Panc1 (cell line): ENCODE measurements around the gene CTNND2. TPM values are rescaled to one million over a fixed set of nuclear protein-coding genes. Genes with fewer than 3 reads are reported as not detected.

Experiments used
- ATAC-seq: fragments of 200-7000 bp; cut with Tn5 transposase; 2 replicates; pipeline ENCODE4 v1.9.1; 2020; ENCODE audit warnings: mild to moderate bottlenecking, moderate library complexity
- BruUV-seq: library from RNA; stranded (reverse); fragments of 400-500 nt; replicated peaks from 2 replicates; lab custom pipeline; 2021; lab: Mats Ljungman, UMichigan
- CTCF ChIA-PET: fragments of 300-600 bp; sonication (Branson Sonifier 250); formaldehyde crosslinking; loops from one replicate; lab custom pipeline; 2022; ENCODE audit warnings: antibody characterized with exemption; lab: Charles Lee
- POLR2A ChIA-PET: fragments of 300-600 bp; sonication (Branson Sonifier 250); formaldehyde crosslinking; loops from one replicate; lab custom pipeline; 2022; ENCODE audit warnings: antibody characterized with exemption; lab: Charles Lee
- DNase-seq: peaks from one replicate; pipeline ENCODE4 v3.0.0-alpha.2; 2010; ENCODE audit warnings: low read depth, low spot score
- H3K27ac ChIP-seq: 2 replicates; pipeline ENCODE4 v1.5.1; 2011; ENCODE audit warnings: mild to moderate bottlenecking, low read length, inconsistent platforms
- H3K27me3 ChIP-seq: fragments of 200-500 bp; sonication (Bioruptor generic); 2 replicates; pipeline ENCODE4 v1.6.0; 2014; ENCODE audit warnings: low read length, inconsistent platforms; ENCODE audit not compliant: control insufficient read depth, insufficient read depth
- H3K36me3 ChIP-seq: fragments of 200-500 bp; sonication (Bioruptor generic); 2 replicates; pipeline ENCODE4 v1.5.1; 2014; ENCODE audit warnings: inconsistent platforms, mild to moderate bottlenecking, low read length, moderate library complexity; ENCODE audit not compliant: control insufficient read depth, insufficient read depth
- H3K4me1 ChIP-seq: 2 replicates; pipeline ENCODE4 v1.5.1; 2011; ENCODE audit warnings: inconsistent platforms, mild to moderate bottlenecking, low read length, moderate library complexity; ENCODE audit not compliant: control insufficient read depth, insufficient read depth
- H3K4me3 ChIP-seq, 2 experiments: 2 replicates each; pipeline ENCODE4 v1.5.1; 2011 to 2012; ENCODE audit warnings: low read depth in 2 of 2, low read length in 2 of 2, mild to moderate bottlenecking in 2 of 2, inconsistent platforms in 1 of 2, moderate library complexity in 1 of 2
- H3K9me3 ChIP-seq: fragments of 200-500 bp; sonication (Bioruptor generic); 2 replicates; pipeline ENCODE4 v1.5.1; 2014; ENCODE audit warnings: low read depth, mild to moderate bottlenecking, inconsistent platforms, low read length, moderate library complexity; ENCODE audit not compliant: control insufficient read depth, insufficient read depth
- POLR2AphosphoS5 ChIP-seq: IDR thresholded peaks from 2 replicates; pipeline ENCODE4 v1.6.1; 2012; ENCODE audit warnings: mild to moderate bottlenecking, low read depth, low read length, moderate library complexity
- SIN3A ChIP-seq: IDR thresholded peaks from 2 replicates; pipeline ENCODE4 v1.6.1; 2012; ENCODE audit warnings: low read depth, mild to moderate bottlenecking, low read length, moderate library complexity, borderline replicate concordance; ENCODE audit not compliant: insufficient read depth
- TCF7L2 ChIP-seq: IDR thresholded peaks from 2 replicates; pipeline ENCODE4 v1.6.1; 2011; ENCODE audit warnings: mild to moderate bottlenecking, low read depth, low read length, inconsistent platforms
- in situ Hi-C: cut with HindIII; loops from 2 replicates; pipeline ENCODE4 v1.10.0; 2016; ENCODE audit warnings: low sequenced_read_pairs, low pct_unique_long_range_greater_than_20kb
- intact Hi-C: fragments of 100-400 bp; cut with micrococcal nuclease; formaldehyde crosslinking; loops from one replicate; pipeline ENCODE4 v1.10.0; 2022; ENCODE audit not compliant: unreplicated experiment
- total RNA-seq: library from RNA; stranded (reverse); gene quantifications from one replicate; pipeline ENCODE4 v1.2.1, GENCODE V29; 2021; ENCODE audit not compliant: unreplicated experiment
- TF ChIP-seq, protein P1 (sequence below), 2 experiments: IDR thresholded peaks; 2 replicates each; pipeline ENCODE4 v1.6.1; 2011 to 2012; ENCODE audit warnings: low read depth in 2 of 2, control low read depth in 1 of 2, low read length in 1 of 2, mild to moderate bottlenecking in 1 of 2, moderate library complexity in 1 of 2; ENCODE audit not compliant: insufficient read depth in 1 of 2
- TF ChIP-seq, protein P2 (sequence below): fragments of 450-650 bp; IDR thresholded peaks from 2 replicates; pipeline ENCODE4 v1.5.1; 2017; ENCODE audit warnings: mild to moderate bottlenecking

The CTNND2 gene
- total RNA-seq, 1 experiment from 2014 or later, result 1.0 TPM

DNA sequence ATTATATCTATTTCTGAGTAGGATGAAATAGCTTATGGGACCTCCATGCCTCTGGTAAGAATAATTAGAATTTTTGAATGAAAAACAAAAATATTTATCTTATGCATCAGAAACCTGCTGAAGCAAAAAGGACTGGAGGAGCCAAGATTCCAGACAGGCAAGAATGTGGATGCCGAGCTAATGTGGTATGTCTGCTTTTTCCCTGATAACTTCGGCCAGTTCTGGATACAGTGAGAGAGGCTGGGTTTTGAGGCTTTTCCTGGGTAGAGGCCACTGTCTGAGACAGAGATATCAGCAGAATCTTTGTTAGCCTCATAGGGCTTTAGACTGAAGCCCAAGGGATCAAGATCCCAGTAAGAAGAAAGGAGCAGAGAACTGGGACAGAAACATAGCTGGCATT is 5.2 kb upstream of the CTNND2 start:
- Histone ChIP-seq H3K27ac (no peak overlapping the region), H3K27me3 (no peaks in the 10 kb centered on the region; the same call in none of the 2 replicates), H3K36me3 (no peaks in the 10 kb centered on the region), H3K4me3 (no peak overlapping the region), H3K4me1 (no peaks in the 10 kb centered on the region), H3K9me3 (no peaks in the 10 kb centered on the region)
- POLR2A ChIA-PET, result no interaction called here
- DNase-seq (no peak), ATAC-seq (no peak)
- TF ChIP-seq POLR2AphosphoS5, result no peak
- no peak for TF ChIP-seq SIN3A
- TF ChIP-seq, protein P1, sequence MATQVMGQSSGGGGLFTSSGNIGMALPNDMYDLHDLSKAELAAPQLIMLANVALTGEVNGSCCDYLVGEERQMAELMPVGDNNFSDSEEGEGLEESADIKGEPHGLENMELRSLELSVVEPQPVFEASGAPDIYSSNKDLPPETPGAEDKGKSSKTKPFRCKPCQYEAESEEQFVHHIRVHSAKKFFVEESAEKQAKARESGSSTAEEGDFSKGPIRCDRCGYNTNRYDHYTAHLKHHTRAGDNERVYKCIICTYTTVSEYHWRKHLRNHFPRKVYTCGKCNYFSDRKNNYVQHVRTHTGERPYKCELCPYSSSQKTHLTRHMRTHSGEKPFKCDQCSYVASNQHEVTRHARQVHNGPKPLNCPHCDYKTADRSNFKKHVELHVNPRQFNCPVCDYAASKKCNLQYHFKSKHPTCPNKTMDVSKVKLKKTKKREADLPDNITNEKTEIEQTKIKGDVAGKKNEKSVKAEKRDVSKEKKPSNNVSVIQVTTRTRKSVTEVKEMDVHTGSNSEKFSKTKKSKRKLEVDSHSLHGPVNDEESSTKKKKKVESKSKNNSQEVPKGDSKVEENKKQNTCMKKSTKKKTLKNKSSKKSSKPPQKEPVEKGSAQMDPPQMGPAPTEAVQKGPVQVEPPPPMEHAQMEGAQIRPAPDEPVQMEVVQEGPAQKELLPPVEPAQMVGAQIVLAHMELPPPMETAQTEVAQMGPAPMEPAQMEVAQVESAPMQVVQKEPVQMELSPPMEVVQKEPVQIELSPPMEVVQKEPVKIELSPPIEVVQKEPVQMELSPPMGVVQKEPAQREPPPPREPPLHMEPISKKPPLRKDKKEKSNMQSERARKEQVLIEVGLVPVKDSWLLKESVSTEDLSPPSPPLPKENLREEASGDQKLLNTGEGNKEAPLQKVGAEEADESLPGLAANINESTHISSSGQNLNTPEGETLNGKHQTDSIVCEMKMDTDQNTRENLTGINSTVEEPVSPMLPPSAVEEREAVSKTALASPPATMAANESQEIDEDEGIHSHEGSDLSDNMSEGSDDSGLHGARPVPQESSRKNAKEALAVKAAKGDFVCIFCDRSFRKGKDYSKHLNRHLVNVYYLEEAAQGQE (IDR thresholded peaks at IDR 0.05; ENCODE audit: insufficient read depth in 1 of 2, low read depth in 2 of 2, low read length in 1 of 2), result no peak
- TF ChIP-seq TCF7L2, result no peak
- TF ChIP-seq, protein P2, sequence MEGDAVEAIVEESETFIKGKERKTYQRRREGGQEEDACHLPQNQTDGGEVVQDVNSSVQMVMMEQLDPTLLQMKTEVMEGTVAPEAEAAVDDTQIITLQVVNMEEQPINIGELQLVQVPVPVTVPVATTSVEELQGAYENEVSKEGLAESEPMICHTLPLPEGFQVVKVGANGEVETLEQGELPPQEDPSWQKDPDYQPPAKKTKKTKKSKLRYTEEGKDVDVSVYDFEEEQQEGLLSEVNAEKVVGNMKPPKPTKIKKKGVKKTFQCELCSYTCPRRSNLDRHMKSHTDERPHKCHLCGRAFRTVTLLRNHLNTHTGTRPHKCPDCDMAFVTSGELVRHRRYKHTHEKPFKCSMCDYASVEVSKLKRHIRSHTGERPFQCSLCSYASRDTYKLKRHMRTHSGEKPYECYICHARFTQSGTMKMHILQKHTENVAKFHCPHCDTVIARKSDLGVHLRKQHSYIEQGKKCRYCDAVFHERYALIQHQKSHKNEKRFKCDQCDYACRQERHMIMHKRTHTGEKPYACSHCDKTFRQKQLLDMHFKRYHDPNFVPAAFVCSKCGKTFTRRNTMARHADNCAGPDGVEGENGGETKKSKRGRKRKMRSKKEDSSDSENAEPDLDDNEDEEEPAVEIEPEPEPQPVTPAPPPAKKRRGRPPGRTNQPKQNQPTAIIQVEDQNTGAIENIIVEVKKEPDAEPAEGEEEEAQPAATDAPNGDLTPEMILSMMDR, result no peak
- no TSS peak for BruUV-seq
- CTCF ChIA-PET, result no interaction called here
- intact Hi-C loops, result no loop called here
- in situ Hi-C loops, result no loop called here

DNA sequence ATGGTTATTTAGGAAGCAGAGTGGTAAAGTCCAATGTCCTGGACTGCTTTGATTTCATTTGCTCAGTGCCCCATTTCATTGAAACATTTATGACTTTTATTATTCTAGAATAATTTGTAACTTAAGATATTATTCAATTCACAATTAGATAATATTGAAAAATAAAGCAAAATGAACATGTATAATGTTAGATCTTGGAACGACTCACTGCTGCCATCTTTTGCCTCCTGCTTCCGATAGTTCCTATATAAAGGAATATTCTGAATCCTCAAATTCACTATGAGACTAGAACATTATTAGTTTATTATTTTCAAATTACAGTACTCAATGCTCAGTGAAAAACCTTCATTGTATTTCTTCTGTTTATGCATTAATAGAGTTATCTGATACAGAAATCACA is 2.3 kb upstream of the CTNND2 start:
- ATAC-seq (no peak), DNase-seq (no peak)
- POLR2A ChIA-PET, result no interaction called here
- H3K4me1 ChIP-seq, result no peaks in the 10 kb centered on the region
- H3K27ac ChIP-seq, result no peak overlapping the region
- TF ChIP-seq SIN3A (no peak), TCF7L2 (no peak), POLR2AphosphoS5 (no peak)
- TF ChIP-seq, protein P2, result no peak; the same call in 1 of the 2 replicates
- TF ChIP-seq, protein P1 (IDR thresholded peaks at IDR 0.05; ENCODE audit: insufficient read depth in 1 of 2, low read depth in 2 of 2, low read length in 1 of 2), result no peak
- CTCF ChIA-PET, result no interaction called here
- H3K9me3 ChIP-seq, result no peaks in the 10 kb centered on the region
- H3K4me3 ChIP-seq, result no peak overlapping the region
- BruUV-seq, result no TSS peak
- H3K36me3 ChIP-seq, result no peaks in the 10 kb centered on the region
- H3K27me3 ChIP-seq, result peaks cover 5% of the 10 kb centered on the region
- intact Hi-C loops, result no loop called here
- in situ Hi-C loops, result no loop called here
